Measurements from ENCODE around the gene CADM2.

The CADM2 gene

DNA sequence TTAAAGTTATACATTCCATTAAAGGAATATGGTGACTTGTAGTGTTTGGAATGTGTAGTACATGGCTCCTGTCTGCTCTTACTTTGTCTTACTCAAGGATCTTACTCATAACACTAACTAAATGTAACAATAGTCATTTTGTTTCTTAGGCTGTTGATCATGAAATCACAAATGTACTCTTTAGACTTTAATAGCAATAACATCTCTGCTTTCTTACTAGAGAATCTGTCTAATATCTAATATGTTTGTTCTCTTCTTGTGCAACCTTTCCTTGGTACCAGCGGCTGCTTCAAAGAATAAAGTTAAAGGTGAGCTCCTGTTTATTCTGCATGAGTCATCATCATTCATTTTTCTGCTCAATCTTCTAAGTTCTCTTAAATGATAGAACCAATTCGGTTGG is 767.5 kb downstream of the CADM2 start:
- in situ Hi-C loops (cut with HindIII; ENCODE audit: low sequenced_read_pairs): no loop called here
- no peak for TF ChIP-seq CTCF (IDR thresholded peaks at IDR 0.05; ENCODE audit: low read depth, low read length, missing control alignments)
- H3K4me3 ChIP-seq (ENCODE audit: low read depth, low read length): no peak overlapping the region
- DNase-seq (ENCODE audit: low read depth): no peak

- in situ Hi-C loops (cut with HindIII; ENCODE audit: low sequenced_read_pairs): no loop called here
- DNase-seq (ENCODE audit: low read depth): no peak
- no peak overlapping the region for H3K4me3 ChIP-seq (ENCODE audit: low read depth, low read length)
These were observed 779.1 kb downstream of the CADM2 start for GRCh38 chr3:85737846-85738245.

DNA sequence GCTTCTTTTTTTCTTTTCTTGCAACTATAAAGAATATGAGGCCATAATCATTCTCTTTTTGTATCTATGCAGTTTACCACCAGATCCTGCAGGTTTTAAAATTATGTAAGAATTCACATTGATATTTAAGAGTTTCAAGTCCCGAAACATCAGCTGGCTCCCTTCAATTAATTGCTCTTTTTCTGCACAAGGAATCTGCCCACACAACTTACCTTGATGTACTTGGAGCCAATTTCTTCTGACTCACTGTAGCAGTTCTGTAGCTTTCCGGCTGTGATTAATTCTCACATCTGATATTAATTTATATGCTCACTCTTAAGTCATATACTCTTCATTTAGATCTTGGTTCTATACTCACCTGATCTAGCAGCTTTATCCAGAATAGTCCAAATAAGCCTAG is 781.8 kb downstream of the CADM2 start:
- in situ Hi-C loops (cut with HindIII; ENCODE audit: low sequenced_read_pairs): no loop called here
- no peak for TF ChIP-seq CTCF (IDR thresholded peaks at IDR 0.05; ENCODE audit: low read depth, low read length, missing control alignments)
- DNase-seq (ENCODE audit: low read depth): no peak
- H3K4me3 ChIP-seq (ENCODE audit: low read depth, low read length): no peak overlapping the region

More at GRCh38 chr3:85737846-85738245, 779.1 kb downstream of the CADM2 start:
- TF ChIP-seq CTCF (IDR thresholded peaks at IDR 0.05; ENCODE audit: low read depth, low read length, missing control alignments): no peak

DNA sequence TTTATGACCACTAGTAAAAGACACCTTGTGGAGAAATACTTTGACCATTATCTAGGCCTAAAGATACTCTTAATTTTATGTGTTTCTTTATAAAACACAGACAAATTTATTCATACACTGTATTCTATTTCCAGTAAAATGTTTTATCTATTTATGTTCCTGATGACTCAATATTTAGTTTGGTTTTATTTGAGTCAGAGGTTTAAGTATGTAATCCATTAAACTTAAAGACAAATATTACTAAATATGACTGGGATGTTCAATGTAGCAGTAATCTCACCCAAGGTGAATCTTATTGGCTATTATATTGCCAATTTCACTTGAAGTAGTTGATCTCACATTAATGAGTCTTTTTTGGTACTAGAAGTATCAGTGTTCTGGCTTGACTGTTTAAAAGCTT is 799.7 kb downstream of the CADM2 start:
- in situ Hi-C loops (cut with HindIII; ENCODE audit: low sequenced_read_pairs): no loop called here
- TF ChIP-seq CTCF (IDR thresholded peaks at IDR 0.05; ENCODE audit: low read depth, low read length, missing control alignments): no peak
- H3K4me3 ChIP-seq (ENCODE audit: low read depth, low read length): no peak overlapping the region
- DNase-seq (ENCODE audit: low read depth): no peak

- no peak for DNase-seq (ENCODE audit: low read depth)
- in situ Hi-C loops (cut with HindIII; ENCODE audit: low sequenced_read_pairs): no loop called here
- H3K4me3 ChIP-seq (ENCODE audit: low read depth, low read length): no peak overlapping the region
- no peak for TF ChIP-seq CTCF (IDR thresholded peaks at IDR 0.05; ENCODE audit: low read depth, low read length, missing control alignments)
These were observed 801.6 kb downstream of the CADM2 start for GRCh38 chr3:85760342-85760741.

- DNase-seq (ENCODE audit: low read depth): no peak
- TF ChIP-seq CTCF (IDR thresholded peaks at IDR 0.05; ENCODE audit: low read depth, low read length, missing control alignments): no peak
- in situ Hi-C loops (cut with HindIII; ENCODE audit: low sequenced_read_pairs): no loop called here
- no peak overlapping the region for H3K4me3 ChIP-seq (ENCODE audit: low read depth, low read length)
These were observed 822.0 kb downstream of the CADM2 start for GRCh38 chr3:85780806-85781205.

GRCh38 chr3:85781806-85782205 is 823.0 kb downstream of the CADM2 start:
- H3K4me3 ChIP-seq (ENCODE audit: low read depth, low read length): no peak overlapping the region
- peak; percentile 18 for DNase-seq (ENCODE audit: low read depth)
- no peak for TF ChIP-seq CTCF (IDR thresholded peaks at IDR 0.05; ENCODE audit: low read depth, low read length, missing control alignments)
- in situ Hi-C loops (cut with HindIII; ENCODE audit: low sequenced_read_pairs): no loop called here
